PC-3 (cell line): Measurements from ENCODE around the gene TBC1D12.

Experiments
- EZH2 ChIP-seq: fragments of 300-600 bp; sonication (generic); IDR thresholded peaks from one replicate; pipeline ENCODE4 v1.6.1; 2017; ENCODE audit warnings: antibody characterized with exemption, mild to moderate bottlenecking, low read length; ENCODE audit not compliant: unreplicated experiment
- EZH2phosphoT487 ChIP-seq: fragments of 300-600 bp; sonication (generic); IDR thresholded peaks from 2 replicates; pipeline ENCODE4 v1.6.1; 2018; ENCODE audit warnings: mild to moderate bottlenecking, antibody characterized with exemption, low read length, borderline replicate concordance
- TF ChIP-seq, protein P1 (sequence below): fragments of 300-600 bp; sonication (generic); conservative IDR thresholded peaks from 2 replicates; pipeline ENCODE4 v1.5.1; 2017; ENCODE audit warnings: antibody characterized with exemption, low read depth, mild to moderate bottlenecking, low read length

DNA sequence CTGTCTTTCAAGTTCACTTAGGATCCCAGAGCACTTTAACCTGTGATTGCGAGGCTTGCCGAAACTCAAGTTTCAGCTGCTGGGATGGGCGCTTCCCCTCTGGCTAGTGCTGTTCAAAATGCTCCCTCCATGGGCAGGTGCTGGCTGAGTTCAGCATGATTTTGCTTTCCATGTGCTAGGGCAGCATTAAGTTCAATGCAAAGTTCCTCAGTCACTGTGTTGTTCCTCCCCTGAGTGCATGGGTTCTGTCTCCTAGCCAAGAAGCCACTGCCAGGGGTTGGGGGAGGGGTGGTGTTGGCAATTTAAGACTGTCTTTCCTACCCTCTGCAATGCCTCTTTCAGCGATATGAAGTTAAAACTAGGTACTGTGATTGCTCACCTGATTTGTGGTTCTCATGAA lies 86.8 kb downstream of the TBC1D12 start:
- TF ChIP-seq, protein P1, sequence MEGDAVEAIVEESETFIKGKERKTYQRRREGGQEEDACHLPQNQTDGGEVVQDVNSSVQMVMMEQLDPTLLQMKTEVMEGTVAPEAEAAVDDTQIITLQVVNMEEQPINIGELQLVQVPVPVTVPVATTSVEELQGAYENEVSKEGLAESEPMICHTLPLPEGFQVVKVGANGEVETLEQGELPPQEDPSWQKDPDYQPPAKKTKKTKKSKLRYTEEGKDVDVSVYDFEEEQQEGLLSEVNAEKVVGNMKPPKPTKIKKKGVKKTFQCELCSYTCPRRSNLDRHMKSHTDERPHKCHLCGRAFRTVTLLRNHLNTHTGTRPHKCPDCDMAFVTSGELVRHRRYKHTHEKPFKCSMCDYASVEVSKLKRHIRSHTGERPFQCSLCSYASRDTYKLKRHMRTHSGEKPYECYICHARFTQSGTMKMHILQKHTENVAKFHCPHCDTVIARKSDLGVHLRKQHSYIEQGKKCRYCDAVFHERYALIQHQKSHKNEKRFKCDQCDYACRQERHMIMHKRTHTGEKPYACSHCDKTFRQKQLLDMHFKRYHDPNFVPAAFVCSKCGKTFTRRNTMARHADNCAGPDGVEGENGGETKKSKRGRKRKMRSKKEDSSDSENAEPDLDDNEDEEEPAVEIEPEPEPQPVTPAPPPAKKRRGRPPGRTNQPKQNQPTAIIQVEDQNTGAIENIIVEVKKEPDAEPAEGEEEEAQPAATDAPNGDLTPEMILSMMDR = no peak
- no peak for TF ChIP-seq EZH2
- TF ChIP-seq EZH2phosphoT487 = no peak
